Skeletal muscle tissue (tissue), 4 donors: ENCODE data around the gene ZSCAN10. TPM values are rescaled to one million over a fixed set of nuclear protein-coding genes. Genes with fewer than 3 reads are reported as not detected.

Experiments
- H3K27ac ChIP-seq: one replicate; pipeline ENCODE4 v1.7.0; 2013; ENCODE audit warnings: mild to moderate bottlenecking, low read depth, low read length, inconsistent platforms
- H3K27me3 ChIP-seq, 3 donors: one replicate each; pipeline ENCODE4 v1.7.0; 2013; ENCODE audit warnings: low read length in 3 of 3; ENCODE audit not compliant: control insufficient read depth in 3 of 3, insufficient read depth in 3 of 3
- H3K36me3 ChIP-seq, 3 donors: one replicate each; pipeline ENCODE4 v1.7.0; 2013; ENCODE audit warnings: low read length in 3 of 3; ENCODE audit not compliant: control insufficient read depth in 3 of 3, insufficient read depth in 3 of 3
- H3K4me1 ChIP-seq, 3 donors: one replicate each; pipeline ENCODE4 v1.7.0; 2013; ENCODE audit warnings: low read length in 3 of 3, mild to moderate bottlenecking in 3 of 3; ENCODE audit not compliant: control insufficient read depth in 3 of 3, insufficient read depth in 3 of 3
- H3K4me3 ChIP-seq, 3 donors: one replicate each; pipeline ENCODE4 v1.7.0; 2013; ENCODE audit warnings: low read length in 3 of 3
- H3K9ac ChIP-seq, 3 donors: one replicate each; pipeline ENCODE4 v1.7.0; 2013; ENCODE audit warnings: low read length in 3 of 3, mild to moderate bottlenecking in 3 of 3, moderate library complexity in 2 of 3, low read depth in 1 of 3
- H3K9me3 ChIP-seq, 3 donors: one replicate each; pipeline ENCODE4 v1.7.0; 2013; ENCODE audit warnings: low read length in 3 of 3; ENCODE audit not compliant: control insufficient read depth in 3 of 3
- total RNA-seq: library from RNA; depleted of rRNA; stranded (reverse); fragments of >200 nt; gene quantifications from one replicate; pipeline ENCODE4 v1.2.3, GENCODE V29; 2014
- donor health status: Osteomylitis.

The ZSCAN10 gene
- total RNA-seq, 1 donor from 2014 or later: not detected

DNA sequence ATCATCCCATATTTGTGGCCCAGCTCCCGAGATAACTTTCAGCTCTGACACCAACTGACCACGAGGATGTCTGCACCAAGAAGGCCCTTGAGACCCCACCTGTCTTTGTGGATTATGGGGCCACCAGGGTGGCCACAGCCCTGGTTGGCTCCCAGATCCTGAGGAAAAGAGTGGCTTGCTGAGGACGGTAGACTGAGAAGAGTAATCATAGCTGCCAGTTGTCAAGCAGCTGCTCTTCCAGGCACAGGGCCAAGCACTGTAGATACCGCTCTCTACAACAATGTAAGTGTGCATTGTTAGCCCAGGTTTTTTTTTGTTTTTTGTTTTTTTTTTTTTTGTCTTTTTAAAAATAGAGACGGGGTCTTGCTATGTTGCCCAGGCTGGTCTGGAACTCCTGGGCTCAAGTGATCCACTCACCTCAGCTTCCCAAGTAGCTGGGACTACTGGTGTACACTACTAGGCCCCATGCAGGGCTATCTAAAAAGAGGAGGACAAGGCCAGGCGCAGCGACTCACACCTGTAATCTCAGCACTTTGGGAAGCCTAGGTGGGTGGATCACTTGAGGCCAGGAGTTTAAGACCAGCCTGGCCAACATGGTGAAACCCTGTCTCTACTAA lies 22.9 kb upstream of the ZSCAN10 start:
- no peak overlapping the region for H3K27ac ChIP-seq
- peaks cover 23 to 30% (median 26%) of the 10 kb centered on the region in 3 donors for H3K4me1 ChIP-seq
- H3K4me3 ChIP-seq: no peak overlapping the region
- peak overlapping the region in 1 of 3 donors; percentile 33 for H3K9ac ChIP-seq
- no peaks in the 10 kb centered on the region for H3K9me3 ChIP-seq
- no peaks in the 10 kb centered on the region for H3K27me3 ChIP-seq
- peaks cover 8 to 19% (median 12%) of the 10 kb centered on the region in 3 donors for H3K36me3 ChIP-seq

DNA sequence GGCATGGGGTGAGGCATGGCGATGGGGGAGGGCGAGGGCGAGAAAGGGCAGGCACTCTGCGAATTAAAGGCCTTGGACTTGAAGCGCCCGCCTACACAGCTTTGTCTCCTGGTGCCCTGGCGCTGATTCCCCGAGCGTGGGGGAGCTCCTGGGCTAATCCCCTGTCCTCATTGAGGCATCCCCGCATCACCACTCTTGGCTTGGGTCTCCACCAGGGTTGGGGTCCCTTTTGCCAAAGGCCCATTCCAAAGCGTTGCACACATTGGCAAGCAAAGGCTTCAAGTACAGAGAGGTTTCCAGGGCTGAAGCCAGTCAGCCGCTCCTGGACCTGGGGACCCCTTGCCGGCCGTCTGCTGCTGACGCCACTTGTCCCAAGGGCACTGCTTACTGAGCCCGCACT lies 21.3 kb upstream of the ZSCAN10 start:
- Histone ChIP-seq H3K4me1 (peaks cover 23 to 30% (median 26%) of the 10 kb centered on the region in 3 donors), H3K9ac (no peak overlapping the region), H3K27me3 (no peaks in the 10 kb centered on the region), H3K27ac (no peak overlapping the region), H3K4me3 (no peak overlapping the region), H3K9me3 (no peaks in the 10 kb centered on the region), H3K36me3 (peaks cover 9 to 19% (median 14%) of the 10 kb centered on the region in 3 donors)

DNA sequence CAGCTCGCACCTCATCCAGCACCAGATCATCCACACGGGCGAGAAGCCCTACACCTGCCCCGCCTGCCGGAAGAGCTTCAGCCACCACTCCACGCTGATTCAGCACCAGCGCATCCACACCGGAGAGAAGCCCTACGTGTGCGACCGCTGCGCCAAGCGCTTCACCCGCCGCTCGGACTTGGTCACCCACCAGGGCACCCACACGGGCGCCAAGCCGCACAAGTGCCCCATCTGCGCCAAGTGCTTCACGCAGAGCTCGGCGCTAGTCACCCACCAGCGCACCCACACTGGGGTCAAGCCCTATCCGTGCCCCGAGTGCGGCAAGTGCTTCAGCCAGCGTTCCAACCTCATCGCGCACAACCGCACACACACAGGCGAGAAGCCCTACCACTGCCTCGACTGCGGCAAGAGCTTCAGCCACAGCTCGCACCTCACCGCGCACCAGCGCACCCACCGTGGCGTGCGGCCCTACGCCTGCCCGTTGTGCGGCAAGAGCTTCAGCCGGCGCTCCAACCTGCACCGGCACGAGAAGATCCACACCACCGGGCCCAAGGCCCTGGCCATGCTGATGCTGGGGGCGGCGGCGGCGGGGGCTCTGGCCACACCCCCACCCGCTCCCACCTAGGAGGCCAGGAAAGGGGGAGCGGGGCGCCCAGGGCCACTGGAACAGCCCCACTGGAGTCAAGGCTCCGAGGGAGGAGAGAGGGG lies 20.8 kb upstream of the ZSCAN10 start:
- no peak overlapping the region for H3K4me3 ChIP-seq
- H3K27ac ChIP-seq: no peak overlapping the region
- H3K9me3 ChIP-seq: no peaks in the 10 kb centered on the region
- peaks cover 21 to 24% (median 23%) of the 10 kb centered on the region in 3 donors for H3K4me1 ChIP-seq
- H3K9ac ChIP-seq: no peak overlapping the region
- H3K36me3 ChIP-seq: peaks cover 15 to 24% (median 18%) of the 10 kb centered on the region in 3 donors
- no peaks in the 10 kb centered on the region for H3K27me3 ChIP-seq

DNA sequence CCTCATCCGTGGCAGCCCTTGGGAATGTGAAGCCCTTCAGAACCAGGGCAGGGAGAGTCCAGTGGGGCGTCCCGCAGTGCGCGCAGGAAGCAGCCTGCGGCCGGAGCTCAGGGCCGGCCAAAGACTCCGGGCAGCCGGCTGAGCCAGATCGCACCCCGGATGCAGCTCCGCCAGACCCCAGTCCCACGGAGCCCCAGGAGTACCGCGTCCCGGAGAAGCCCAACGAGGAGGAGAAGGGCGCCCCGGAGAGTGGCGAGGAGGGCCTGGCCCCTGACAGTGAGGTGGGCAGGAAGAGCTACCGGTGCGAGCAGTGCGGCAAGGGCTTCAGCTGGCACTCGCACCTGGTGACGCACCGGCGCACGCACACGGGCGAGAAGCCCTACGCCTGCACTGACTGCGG lies 20.2 kb upstream of the ZSCAN10 start:
- Histone ChIP-seq H3K9me3 (no peaks in the 10 kb centered on the region), H3K9ac (no peak overlapping the region), H3K27ac (no peak overlapping the region), H3K4me3 (no peak overlapping the region), H3K27me3 (no peaks in the 10 kb centered on the region), H3K4me1 (peaks cover 19 to 22% (median 20%) of the 10 kb centered on the region in 3 donors), H3K36me3 (peaks cover 21 to 29% (median 23%) of the 10 kb centered on the region in 3 donors)

DNA sequence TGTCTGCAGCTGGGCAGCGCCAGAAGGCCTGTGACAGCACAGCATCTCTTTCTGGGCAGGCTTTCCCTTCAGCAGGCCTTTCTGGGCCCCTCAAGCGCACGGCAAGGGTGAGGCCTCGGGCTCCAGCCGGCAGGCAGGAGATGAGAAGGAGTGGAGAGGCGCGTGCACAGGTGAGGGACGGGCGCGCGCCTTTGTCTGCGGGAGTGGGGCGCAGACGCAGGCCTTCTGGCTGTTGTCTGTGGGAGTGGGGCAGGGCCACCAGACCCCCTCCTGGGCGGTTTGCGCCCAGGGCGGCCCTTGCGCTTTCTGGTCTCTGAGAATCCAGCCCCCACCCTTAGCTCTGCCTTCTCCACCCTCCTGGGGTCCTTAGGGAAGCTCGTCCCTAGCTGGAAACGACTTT lies 19.8 kb upstream of the ZSCAN10 start:
- Histone ChIP-seq H3K27me3 (no peaks in the 10 kb centered on the region), H3K9ac (no peak overlapping the region), H3K9me3 (no peaks in the 10 kb centered on the region), H3K27ac (no peak overlapping the region), H3K36me3 (peaks cover 23 to 32% (median 25%) of the 10 kb centered on the region in 3 donors), H3K4me3 (no peak overlapping the region), H3K4me1 (peaks cover 21 to 23% (median 22%) of the 10 kb centered on the region in 3 donors)

DNA sequence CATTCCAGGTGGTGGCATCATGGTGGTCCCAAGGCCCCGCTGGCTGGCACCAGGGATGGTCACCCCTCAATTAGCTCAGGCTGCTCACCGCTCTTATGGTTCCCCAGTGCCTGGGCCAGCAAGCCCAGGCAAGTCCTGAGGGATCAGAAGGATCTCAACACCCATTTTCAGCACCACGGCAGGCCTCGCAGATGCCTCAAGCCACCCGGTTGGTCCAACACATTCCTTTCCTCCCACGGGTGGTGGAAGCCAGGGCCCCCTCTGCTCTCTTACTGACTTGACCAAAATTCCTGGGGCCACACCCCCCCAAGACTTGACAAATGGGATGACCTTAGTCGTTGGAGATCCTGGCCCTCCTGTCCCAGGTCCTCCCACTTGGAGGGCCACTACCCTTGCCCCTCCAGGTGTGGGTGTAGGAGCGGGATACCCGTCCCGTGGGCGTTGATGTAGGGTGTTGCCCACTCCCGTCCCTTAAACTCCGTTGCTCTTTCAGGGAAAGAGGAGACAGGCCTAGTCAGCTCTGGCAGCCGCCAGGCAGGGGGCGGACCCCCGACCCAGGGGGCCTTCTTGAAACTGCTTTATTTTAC lies 19.2 kb upstream of the ZSCAN10 start:
- Histone ChIP-seq H3K4me3 (no peak overlapping the region), H3K4me1 (peaks cover 22 to 23% (median 22%) of the 10 kb centered on the region in 3 donors), H3K27ac (no peak overlapping the region), H3K36me3 (peaks cover 23 to 32% (median 29%) of the 10 kb centered on the region in 3 donors), H3K9ac (no peak overlapping the region), H3K9me3 (no peaks in the 10 kb centered on the region), H3K27me3 (no peaks in the 10 kb centered on the region)

DNA sequence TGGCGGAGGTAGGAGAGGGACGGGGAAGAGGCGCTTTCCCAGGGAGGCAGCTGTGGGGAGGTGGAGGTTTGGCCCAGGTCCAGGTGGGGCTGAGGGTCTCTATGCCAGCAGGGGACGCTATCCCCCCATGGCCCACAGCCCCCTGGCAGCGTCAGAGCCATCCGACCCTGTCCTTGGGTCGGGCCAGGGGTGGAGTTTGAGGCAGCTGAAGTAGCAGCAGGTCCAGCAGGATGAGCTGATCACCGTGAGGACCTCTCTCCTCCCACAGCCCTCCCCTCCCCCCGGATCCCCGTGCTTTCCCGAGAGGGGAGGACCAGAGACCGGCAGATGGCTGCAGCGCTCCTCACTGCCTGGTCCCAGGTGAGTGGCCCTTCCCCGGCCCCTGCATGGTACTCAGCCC lies 16.5 kb upstream of the ZSCAN10 start:
- Histone ChIP-seq H3K36me3 (peaks cover 23 to 30% (median 27%) of the 10 kb centered on the region in 3 donors), H3K4me3 (no peak overlapping the region), H3K27me3 (no peaks in the 10 kb centered on the region), H3K9me3 (no peaks in the 10 kb centered on the region), H3K4me1 (peaks cover 22 to 29% (median 24%) of the 10 kb centered on the region in 3 donors), H3K27ac (no peak overlapping the region), H3K9ac (no peak overlapping the region)

DNA sequence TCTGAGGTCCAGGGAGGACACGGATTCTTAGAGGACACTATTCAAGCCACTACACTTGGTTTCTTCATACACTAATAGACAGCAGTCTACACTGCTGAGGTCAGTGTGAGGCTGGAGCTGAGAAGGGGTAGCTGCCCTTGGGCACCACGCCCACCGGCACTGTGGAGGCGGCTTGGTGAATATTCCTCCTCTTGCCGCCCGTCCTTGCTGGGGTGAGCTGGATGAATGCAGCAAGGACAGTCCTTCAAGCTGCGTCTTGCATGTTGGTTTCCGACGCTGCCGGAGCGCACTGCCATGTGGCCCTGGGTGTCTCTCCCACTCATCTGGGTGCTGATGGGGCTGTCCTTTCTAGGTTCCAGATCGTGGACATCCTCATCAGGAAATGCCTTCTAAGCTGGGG lies 15.9 kb upstream of the ZSCAN10 start:
- no peak overlapping the region for H3K9ac ChIP-seq
- H3K4me3 ChIP-seq: no peak overlapping the region
- no peaks in the 10 kb centered on the region for H3K9me3 ChIP-seq
- peaks cover 22 to 29% (median 24%) of the 10 kb centered on the region in 3 donors for H3K4me1 ChIP-seq
- no peaks in the 10 kb centered on the region for H3K27me3 ChIP-seq
- H3K36me3 ChIP-seq: peaks cover 23 to 30% (median 27%) of the 10 kb centered on the region in 3 donors
- H3K27ac ChIP-seq: no peak overlapping the region

DNA sequence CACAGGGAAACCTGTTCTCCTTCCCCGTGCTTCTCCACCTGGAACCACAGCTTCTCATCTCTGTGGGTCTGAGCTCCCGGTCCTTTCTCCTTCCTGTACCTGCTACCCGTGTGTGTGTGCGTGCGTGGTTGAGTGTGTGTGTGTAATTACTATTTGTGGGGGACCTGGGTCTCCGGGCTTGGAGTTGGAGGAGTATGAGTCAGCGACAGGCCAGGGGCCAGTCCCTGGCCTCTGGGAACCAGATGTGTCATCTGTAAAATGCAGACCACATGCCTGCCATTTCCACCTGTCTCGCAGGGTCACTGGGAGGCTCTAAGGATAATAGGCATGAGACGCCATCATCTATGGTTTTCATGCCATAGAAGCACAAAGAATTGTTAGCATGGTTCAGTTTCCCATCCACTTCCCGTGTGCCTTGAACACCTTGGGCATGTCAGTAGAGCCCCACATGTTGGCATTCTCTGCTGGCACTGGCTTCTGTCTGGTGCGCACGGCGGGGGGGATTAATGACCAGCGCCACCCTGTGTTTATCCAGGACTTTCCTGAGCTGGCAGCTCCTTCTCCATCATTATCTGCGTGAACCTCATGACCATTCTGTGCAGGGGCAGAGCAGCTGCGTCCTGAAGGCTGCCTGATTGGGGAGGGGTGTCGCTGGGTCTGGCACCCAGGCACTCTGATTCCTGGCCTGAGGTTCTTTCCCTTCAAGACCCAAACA lies 14.8 kb upstream of the ZSCAN10 start:
- Histone ChIP-seq H3K9ac (peak overlapping the region in 2 of 3 donors; percentile 65 to 79), H3K27ac (no peak overlapping the region), H3K4me3 (peak overlapping the region; percentile 82), H3K36me3 (peaks cover 16 to 28% (median 26%) of the 10 kb centered on the region in 3 donors), H3K4me1 (peaks cover 22 to 29% (median 24%) of the 10 kb centered on the region in 3 donors), H3K9me3 (no peaks in the 10 kb centered on the region), H3K27me3 (no peaks in the 10 kb centered on the region)
